ENCODE results near the gene RIN3.
"Not testable (repeated sequence)": the region's sequence is repeated elsewhere in the genome, so short reads cannot be mapped to it uniquely, and the experiment has no call there.

RIN3 gene

GRCh38 chr14:92536231-92536630 is 22.6 kb downstream of the RIN3 start:
- ATAC-seq (replicated peaks); H3K9me3 Mint-ChIP-seq; H3K27me3 Mint-ChIP-seq; DNase-seq: not testable (repeated sequence)
- H3K36me3 Mint-ChIP-seq (ENCODE audit: insufficient read depth): peaks cover 17% of the 10 kb centered on the region
- peak overlapping the region; percentile 72 to 99 for H3K27ac Mint-ChIP-seq
- peaks cover 57 to 72% of the 10 kb centered on the region in 2 donors for H3K4me1 Mint-ChIP-seq (ENCODE audit: low read depth in 2 of 2)
- H3K4me3 Mint-ChIP-seq: peak overlapping the region; percentile 71 to 80

- DNase-seq (no peak), ATAC-seq (replicated peaks) (no peak)
- peak overlapping the region; percentile 12 to 81 for H3K27ac Mint-ChIP-seq
- no peak overlapping the region for H3K4me3 Mint-ChIP-seq
- H3K27me3 Mint-ChIP-seq: no peaks in the 10 kb centered on the region
- no peaks in the 10 kb centered on the region for H3K9me3 Mint-ChIP-seq
- peaks cover 8% of the 10 kb centered on the region for H3K36me3 Mint-ChIP-seq (ENCODE audit: insufficient read depth)
- peaks cover 47 to 73% of the 10 kb centered on the region in 2 donors for H3K4me1 Mint-ChIP-seq (ENCODE audit: low read depth in 2 of 2)
Measured at GRCh38 chr14:92538412-92538985, 24.9 kb downstream of the RIN3 start.

GRCh38 chr14:92539419-92539818 is 25.8 kb downstream of the RIN3 start:
- H3K4me3 Mint-ChIP-seq: peak overlapping the region; percentile 23 to 59
- H3K4me1 Mint-ChIP-seq (ENCODE audit: low read depth in 2 of 2): peaks cover 50 to 78% of the 10 kb centered on the region in 2 donors
- peak overlapping the region; percentile 76 to 81 for H3K27ac Mint-ChIP-seq
- DNase-seq (no peak), ATAC-seq (replicated peaks) (no peak)
- H3K27me3 Mint-ChIP-seq: no peaks in the 10 kb centered on the region
- no peaks in the 10 kb centered on the region for H3K9me3 Mint-ChIP-seq
- H3K36me3 Mint-ChIP-seq (ENCODE audit: insufficient read depth): peaks cover 9% of the 10 kb centered on the region

DNA sequence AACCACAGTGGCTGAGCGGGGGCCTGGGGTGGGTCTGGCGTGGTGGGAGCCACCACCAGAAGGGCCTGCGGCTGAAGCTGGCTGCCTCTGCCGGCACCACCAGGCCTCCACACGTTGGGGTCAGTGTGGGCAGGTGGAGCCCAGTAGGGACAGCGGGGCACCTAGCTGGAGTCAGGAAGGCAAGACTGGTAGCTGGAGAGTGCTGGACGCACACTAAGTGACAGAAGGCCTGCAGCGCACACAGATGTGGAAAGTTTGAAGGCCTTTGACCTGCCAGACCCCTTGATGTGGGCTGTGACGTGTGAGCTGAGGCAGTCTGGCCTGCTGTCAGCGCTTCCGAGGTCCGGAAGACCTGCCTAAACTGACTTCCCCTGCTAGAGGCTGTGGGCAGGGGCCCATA is 26.3 kb downstream of the RIN3 start:
- Mint-ChIP-seq H3K9me3 (no peaks in the 10 kb centered on the region), H3K4me1 (ENCODE audit: low read depth in 2 of 2) (peaks cover 50 to 78% of the 10 kb centered on the region in 2 donors), H3K27me3 (no peaks in the 10 kb centered on the region), H3K4me3 (peak overlapping the region; percentile 14 to 59), H3K27ac (peak overlapping the region; percentile 76 to 81), H3K36me3 (ENCODE audit: insufficient read depth) (peaks cover 10% of the 10 kb centered on the region)
- DNase-seq (no peak), ATAC-seq (replicated peaks) (peak; percentile 31)

DNA sequence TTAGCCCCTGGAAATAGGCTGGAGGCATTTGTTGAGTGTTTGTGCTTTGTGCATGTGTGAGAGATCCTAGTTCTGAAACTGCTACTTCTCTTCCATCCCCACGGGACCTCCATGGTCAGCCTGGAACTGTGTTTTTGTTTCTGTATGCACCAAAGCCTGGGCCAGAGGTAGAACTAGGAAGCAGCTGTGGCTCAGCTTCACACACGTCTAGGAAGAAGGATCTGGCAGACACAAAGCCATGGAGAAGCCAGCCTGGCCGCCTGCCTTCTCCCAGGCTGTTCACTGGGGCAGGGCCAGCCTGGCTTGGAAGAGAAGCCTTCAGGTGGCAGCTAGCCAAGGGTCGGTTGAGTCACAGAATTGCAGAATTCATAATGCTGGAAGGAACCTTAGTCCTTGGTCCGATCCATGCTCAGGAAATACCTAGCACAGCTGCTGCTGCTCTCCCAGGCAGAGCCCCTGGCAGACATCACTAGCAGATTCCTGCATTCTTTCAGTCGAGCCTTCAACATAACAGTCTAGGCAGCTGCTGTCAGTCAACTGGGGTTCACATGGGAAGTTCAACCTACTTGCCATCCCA is 27.0 kb downstream of the RIN3 start:
- peak overlapping the region; percentile 10 to 59 for H3K4me3 Mint-ChIP-seq
- peak overlapping the region; percentile 76 to 84 for H3K27ac Mint-ChIP-seq

GRCh38 chr14:92542766-92543554 is 29.4 kb downstream of the RIN3 start:
- no peaks in the 10 kb centered on the region for H3K27me3 Mint-ChIP-seq
- no peaks in the 10 kb centered on the region for H3K9me3 Mint-ChIP-seq
- DNase-seq (no peak), ATAC-seq (replicated peaks) (no peak)
- peaks cover 43 to 69% of the 10 kb centered on the region in 2 donors for H3K4me1 Mint-ChIP-seq (ENCODE audit: low read depth in 2 of 2)
- peak overlapping the region in 1 of 2 donors; percentile 42 for H3K27ac Mint-ChIP-seq
- no peak overlapping the region for H3K4me3 Mint-ChIP-seq
- H3K36me3 Mint-ChIP-seq (ENCODE audit: insufficient read depth): peaks cover 23% of the 10 kb centered on the region

More for the DNA sequence above, 27.0 kb downstream of the RIN3 start:
- peaks cover 12% of the 10 kb centered on the region for H3K36me3 Mint-ChIP-seq (ENCODE audit: insufficient read depth)
- DNase-seq (no peak), ATAC-seq (replicated peaks) (no peak)
- no peaks in the 10 kb centered on the region for H3K27me3 Mint-ChIP-seq
- H3K4me1 Mint-ChIP-seq (ENCODE audit: low read depth in 2 of 2): peaks cover 46 to 74% of the 10 kb centered on the region in 2 donors
- H3K9me3 Mint-ChIP-seq: no peaks in the 10 kb centered on the region

GRCh38 chr14:92544051-92544720 is 30.6 kb downstream of the RIN3 start:
- Mint-ChIP-seq H3K27me3 (no peaks in the 10 kb centered on the region), H3K4me1 (ENCODE audit: low read depth in 2 of 2) (peaks cover 39 to 68% of the 10 kb centered on the region in 2 donors), H3K4me3 (no peak overlapping the region), H3K27ac (peak overlapping the region; percentile 26 to 41), H3K36me3 (ENCODE audit: insufficient read depth) (peaks cover 27% of the 10 kb centered on the region), H3K9me3 (no peaks in the 10 kb centered on the region)
- ATAC-seq (replicated peaks): no peak
- DNase-seq: no peak

DNA sequence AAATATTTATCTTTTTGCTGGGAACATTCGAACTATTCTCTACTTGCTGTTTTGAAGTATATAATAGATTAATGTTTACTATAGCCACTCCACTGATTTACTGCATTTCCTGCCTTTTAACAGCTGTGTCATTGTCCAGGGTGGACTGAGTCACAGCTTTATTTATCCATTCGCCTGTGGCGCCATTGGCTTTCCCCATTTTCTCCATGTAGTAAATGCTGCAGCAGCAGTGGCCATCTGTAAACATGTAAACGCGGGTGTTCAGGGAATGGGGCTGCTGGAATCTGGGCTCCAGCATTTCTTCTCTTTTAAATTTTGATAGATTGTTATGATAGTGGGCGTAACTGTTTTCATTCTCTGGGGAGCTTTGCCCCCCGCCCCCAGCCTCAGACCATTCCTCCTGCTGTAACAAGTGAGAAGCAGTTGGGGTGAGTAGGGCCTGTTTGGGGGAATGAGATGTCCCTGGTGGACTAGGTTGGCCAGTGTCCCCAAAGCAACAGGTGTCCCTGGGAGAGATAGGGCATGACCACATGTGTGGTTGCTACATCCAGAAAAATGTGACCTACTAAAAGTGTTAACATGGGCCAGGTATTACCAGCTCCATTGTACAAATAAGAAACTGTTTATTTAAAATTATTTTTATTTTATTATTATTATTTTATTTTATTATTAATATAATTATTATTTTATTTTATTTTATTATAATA is 32.9 kb downstream of the RIN3 start:
- ATAC-seq (replicated peaks): no peak
- H3K4me1 Mint-ChIP-seq (ENCODE audit: low read depth in 2 of 2): peaks cover 37 to 70% of the 10 kb centered on the region in 2 donors
- DNase-seq: no peak
- peak overlapping the region; percentile 41 to 83 for H3K27ac Mint-ChIP-seq
- peaks cover 29% of the 10 kb centered on the region for H3K36me3 Mint-ChIP-seq (ENCODE audit: insufficient read depth)
- no peaks in the 10 kb centered on the region for H3K27me3 Mint-ChIP-seq
- H3K9me3 Mint-ChIP-seq: no peaks in the 10 kb centered on the region
- no peak overlapping the region for H3K4me3 Mint-ChIP-seq

GRCh38 chr14:92549105-92549858 is 35.7 kb downstream of the RIN3 start:
- DNase-seq (no peak), ATAC-seq (replicated peaks) (no peak)
- H3K4me3 Mint-ChIP-seq: no peak overlapping the region
- no peaks in the 10 kb centered on the region for H3K27me3 Mint-ChIP-seq
- H3K4me1 Mint-ChIP-seq (ENCODE audit: low read depth in 2 of 2): peaks cover 42 to 62% of the 10 kb centered on the region in 2 donors
- no peaks in the 10 kb centered on the region for H3K9me3 Mint-ChIP-seq
- H3K27ac Mint-ChIP-seq: peak overlapping the region; percentile 80 to 83
- H3K36me3 Mint-ChIP-seq (ENCODE audit: insufficient read depth): peaks cover 29% of the 10 kb centered on the region

DNA sequence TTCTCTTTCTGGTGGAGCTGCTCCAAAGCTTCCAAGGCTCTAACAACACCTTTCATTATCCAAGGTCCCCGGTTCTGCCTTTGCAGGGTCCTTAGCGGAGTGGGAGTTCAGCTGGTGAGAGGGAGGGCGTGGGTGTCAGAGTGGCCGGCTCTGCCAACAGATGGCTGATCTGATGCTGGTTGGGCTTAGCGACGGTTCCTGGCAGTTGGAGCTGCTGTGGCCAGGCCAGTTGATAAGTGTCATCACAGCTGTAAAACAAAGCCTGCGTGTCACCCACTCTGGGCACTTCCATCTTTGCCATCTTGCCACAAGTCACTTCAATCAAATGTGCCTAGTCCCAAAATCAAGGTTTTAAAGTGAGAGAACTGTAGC is 36.3 kb downstream of the RIN3 start:
- H3K27ac Mint-ChIP-seq: peak overlapping the region; percentile 80 to 83
- no peaks in the 10 kb centered on the region for H3K27me3 Mint-ChIP-seq
- ATAC-seq (replicated peaks) (peak; percentile 35), DNase-seq (no peak)
- peaks cover 39 to 57% of the 10 kb centered on the region in 2 donors for H3K4me1 Mint-ChIP-seq (ENCODE audit: low read depth in 2 of 2)
- H3K9me3 Mint-ChIP-seq: no peaks in the 10 kb centered on the region
- peak overlapping the region in 1 of 2 donors; percentile 25 for H3K4me3 Mint-ChIP-seq
- peaks cover 25% of the 10 kb centered on the region for H3K36me3 Mint-ChIP-seq (ENCODE audit: insufficient read depth)

DNA sequence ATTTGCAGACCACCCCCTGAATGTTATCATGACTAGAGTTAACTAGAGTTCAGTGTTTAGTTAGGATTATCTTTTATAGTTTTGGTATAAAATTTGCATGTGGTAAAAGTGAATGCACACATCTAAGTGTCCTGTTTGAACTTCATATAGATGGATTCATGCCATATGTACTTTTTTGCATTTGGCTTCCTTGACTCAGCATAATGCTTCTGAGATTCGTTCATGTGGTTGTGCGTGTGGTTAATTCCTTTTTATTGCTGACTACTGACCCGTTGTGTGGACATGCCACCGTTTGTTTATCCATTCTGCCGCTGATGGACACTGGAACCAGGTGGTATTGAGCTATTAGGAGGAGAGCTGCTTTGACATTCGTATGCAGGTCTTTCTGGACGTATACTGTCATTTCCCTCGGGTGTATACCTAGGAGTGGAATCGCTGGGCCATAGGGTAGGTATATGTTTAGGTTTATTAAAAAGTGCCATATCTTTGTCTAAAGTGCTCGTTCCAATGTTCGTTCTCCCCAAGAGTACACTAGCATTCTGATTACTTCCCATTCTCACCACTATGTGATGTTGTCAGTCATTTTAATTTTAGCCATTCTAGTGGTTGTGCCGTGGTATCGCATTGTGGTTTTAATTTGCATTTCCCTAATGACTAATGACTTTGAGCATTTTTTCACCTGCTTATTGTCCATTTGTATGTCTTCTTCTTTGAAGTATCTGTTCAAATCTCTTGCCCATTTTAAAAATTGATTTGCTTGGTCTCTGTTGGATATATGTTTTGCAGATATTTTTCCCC is 37.7 kb downstream of the RIN3 start:
- Mint-ChIP-seq H3K27me3 (no peaks in the 10 kb centered on the region), H3K9me3 (no peaks in the 10 kb centered on the region), H3K36me3 (ENCODE audit: insufficient read depth) (peaks cover 25% of the 10 kb centered on the region), H3K27ac (peak overlapping the region; percentile 73 to 79), H3K4me3 (peak overlapping the region; percentile 63 to 80), H3K4me1 (ENCODE audit: low read depth in 2 of 2) (peaks cover 45 to 61% of the 10 kb centered on the region in 2 donors)
- ATAC-seq (replicated peaks) (peak; percentile 69), DNase-seq (peak in 1 of 3 experiments; percentile 30)

GRCh38 chr14:92552066-92552465 is 38.5 kb downstream of the RIN3 start:
- H3K4me1 Mint-ChIP-seq (ENCODE audit: low read depth in 2 of 2): peaks cover 48 to 60% of the 10 kb centered on the region in 2 donors
- peak overlapping the region; percentile 73 to 79 for H3K27ac Mint-ChIP-seq
- no peaks in the 10 kb centered on the region for H3K27me3 Mint-ChIP-seq
- ATAC-seq (replicated peaks): no peak
- no peaks in the 10 kb centered on the region for H3K9me3 Mint-ChIP-seq
- DNase-seq: no peak
- peak overlapping the region; percentile 63 to 80 for H3K4me3 Mint-ChIP-seq
- peaks cover 28% of the 10 kb centered on the region for H3K36me3 Mint-ChIP-seq (ENCODE audit: insufficient read depth)
